B cell (primary cell): Measurements from ENCODE around the gene SEC14L1. TPM values are rescaled to one million over a fixed set of nuclear protein-coding genes. Genes with fewer than 3 reads are reported as not detected.

Experiments used
- ATAC-seq: fragments of 200-7000 bp; cut with Tn5 transposase; one replicate; pipeline ENCODE4 v1.10.0; 2021; ENCODE audit warnings: low read depth, mild to moderate bottlenecking, moderate number of reproducible peaks, moderate library complexity
- CTCF ChIA-PET: fragments of 350-600 bp; sonication (Branson Sonifier 250); formaldehyde crosslinking; loops from one replicate; lab custom pipeline; 2021; ENCODE audit warnings: antibody characterized with exemption, inconsistent platforms; lab: Charles Lee
- POLR2A ChIA-PET: fragments of 350-600 bp; sonication (Branson Sonifier 250); formaldehyde crosslinking; loops from one replicate; lab custom pipeline; 2021; ENCODE audit warnings: antibody characterized with exemption; lab: Charles Lee
- DNase-seq: peaks from one replicate; pipeline ENCODE4 v3.0.0; 2013
- H2AFZ ChIP-seq: 2 replicates; pipeline ENCODE4 v1.6.1; 2012; ENCODE audit warnings: mild to moderate bottlenecking, low read depth, low read length; ENCODE audit not compliant: insufficient read depth, poor library complexity, severe bottlenecking
- H3K27ac ChIP-seq, 2 donors: 1 replicate in 1 of 2; 2 replicates in 1 of 2; pipeline ENCODE4 v1.5.1; 2012 to 2013; ENCODE audit warnings: low read length in 2 of 2, mild to moderate bottlenecking in 2 of 2, moderate library complexity in 1 of 2
- H3K27me3 ChIP-seq, 4 experiments: fragments of 200-600 bp in 1 of 4; sonication (generic) in 1 of 4; replicated peaks in 1 of 4; 1 replicate in 2 of 4; 2 replicates in 2 of 4; pipeline versions ENCODE4 v1.6.1 to v1.7.0; 2013 to 2016; ENCODE audit warnings: low read length in 3 of 4, mild to moderate bottlenecking in 2 of 4, mixed read lengths in 1 of 4, moderate library complexity in 1 of 4; ENCODE audit not compliant: insufficient read depth in 4 of 4, control insufficient read depth in 3 of 4; ENCODE audit errors: control extremely low read depth in 1 of 4
- H3K36me3 ChIP-seq, 2 experiments: replicated peaks in 1 of 2; 1 replicate in 1 of 2; 2 replicates in 1 of 2; pipeline versions ENCODE4 v1.6.1 to v1.7.1; 2013; ENCODE audit warnings: low read length in 1 of 2; ENCODE audit not compliant: insufficient read depth in 2 of 2, control insufficient read depth in 1 of 2; ENCODE audit errors: control extremely low read depth in 1 of 2, extremely low read depth in 1 of 2
- H3K4me1 ChIP-seq, 2 donors: fragments of 200-600 bp in 1 of 2; sonication (generic) in 1 of 2; 1 replicate in 1 of 2; 2 replicates in 1 of 2; pipeline versions ENCODE4 v1.5.1 to v1.6.1; 2013 to 2017; ENCODE audit warnings: low read length in 2 of 2; ENCODE audit not compliant: control insufficient read depth in 2 of 2, insufficient read depth in 2 of 2
- H3K4me2 ChIP-seq: replicated peaks from 2 replicates; pipeline ENCODE3; 2012; ENCODE audit warnings: mild to moderate bottlenecking, low read depth, low read length; ENCODE audit not compliant: poor library complexity, severe bottlenecking
- H3K4me3 ChIP-seq, 5 experiments: fragments of 200-600 bp in 1 of 5; sonication (generic) in 1 of 5; 1 replicate in 3 of 5; 2 replicates in 2 of 5; pipeline versions ENCODE4 v1.5.1 to v1.7.0; 2011 to 2016; ENCODE audit warnings: low read length in 4 of 5, mild to moderate bottlenecking in 4 of 5, low read depth in 2 of 5, control low read depth in 1 of 5, moderate library complexity in 1 of 5; ENCODE audit not compliant: insufficient read depth in 1 of 5; ENCODE audit errors: control extremely low read depth in 1 of 5, extremely low read depth in 1 of 5
- H3K79me2 ChIP-seq: fragments of 200-600 bp; sonication (generic); one replicate; pipeline ENCODE4 v1.6.0; 2016; ENCODE audit warnings: low read length; ENCODE audit not compliant: control insufficient read depth, insufficient read depth
- H3K9ac ChIP-seq: fragments of 200-600 bp; sonication (generic); 2 replicates; pipeline ENCODE4 v1.6.1; 2017; ENCODE audit warnings: mild to moderate bottlenecking, low read length, moderate library complexity
- H3K9me3 ChIP-seq, 3 donors: one replicate each; pipeline versions ENCODE4 v1.6.1 to v1.7.1; 2013; ENCODE audit warnings: low read length in 2 of 3; ENCODE audit not compliant: control insufficient read depth in 2 of 3, insufficient read depth in 1 of 3; ENCODE audit errors: control extremely low read depth in 1 of 3
- H4K20me1 ChIP-seq: 2 replicates; pipeline ENCODE4 v1.6.0; 2012; ENCODE audit warnings: mild to moderate bottlenecking, low read length; ENCODE audit not compliant: insufficient read depth, control insufficient read depth, poor library complexity, severe bottlenecking
- H3K27ac Mint-ChIP-seq: one replicate; pipeline ENCODE4 v1.8.0; 2021; ENCODE audit warnings: mixed read lengths
- H3K27me3 Mint-ChIP-seq: one replicate; pipeline ENCODE4 v1.8.0; 2021; ENCODE audit warnings: mixed read lengths
- H3K4me1 Mint-ChIP-seq: one replicate; pipeline ENCODE4 v1.8.0; 2021; ENCODE audit warnings: mixed read lengths
- H3K4me3 Mint-ChIP-seq: one replicate; pipeline ENCODE4 v1.8.0; 2021; ENCODE audit warnings: mixed read lengths
- H3K9me3 Mint-ChIP-seq: one replicate; pipeline ENCODE4 v1.8.0; 2022; ENCODE audit warnings: mixed read lengths; ENCODE audit not compliant: insufficient read depth
- CTCF ChIP-seq: fragments of 200-600 bp; IDR thresholded peaks from one replicate; pipeline ENCODE4 v1.8.0; 2022; ENCODE audit warnings: antibody characterized with exemption, mild to moderate bottlenecking
- EZH2 ChIP-seq: IDR thresholded peaks from 2 replicates; pipeline ENCODE4 v1.6.1; 2012; ENCODE audit warnings: borderline replicate concordance, low read depth, mild to moderate bottlenecking, moderate library complexity, low read length; ENCODE audit not compliant: insufficient read depth, poor library complexity, severe bottlenecking
- WGBS: methylation state at CpG from one replicate; pipeline ENCODE4 v1.1.5; 2013; ENCODE audit warnings: missing lambda C conversion rate; ENCODE audit not compliant: insufficient coverage; 5-methylcytosine and 5-hydroxymethylcytosine counted together
- intact Hi-C: fragments of 100-400 bp; cut with micrococcal nuclease; formaldehyde crosslinking; loops from one replicate; pipeline ENCODE4 v1.10.0; 2022
- polyA plus RNA-seq: library from polyadenylated mRNA; depleted of rRNA; stranded (reverse); fragments of >200 nt; gene quantifications from 2 replicates; pipeline ENCODE4 v1.2.3, GENCODE V29; 2012
- total RNA-seq, 2 donors: library from RNA; stranded (reverse); fragments of 120-200 nt in 1 of 2; gene quantifications; 1 replicate in 1 of 2; 2 replicates in 1 of 2; pipeline versions ENCODE4 v1.2.3 to v1.2.4, GENCODE V29; 2013 to 2022

The SEC14L1 gene
- total and polyA plus RNA-seq, 2 donors (not counting 1 experiment from before 2014, with no cell fraction given): 37.7 to 103 TPM

DNA sequence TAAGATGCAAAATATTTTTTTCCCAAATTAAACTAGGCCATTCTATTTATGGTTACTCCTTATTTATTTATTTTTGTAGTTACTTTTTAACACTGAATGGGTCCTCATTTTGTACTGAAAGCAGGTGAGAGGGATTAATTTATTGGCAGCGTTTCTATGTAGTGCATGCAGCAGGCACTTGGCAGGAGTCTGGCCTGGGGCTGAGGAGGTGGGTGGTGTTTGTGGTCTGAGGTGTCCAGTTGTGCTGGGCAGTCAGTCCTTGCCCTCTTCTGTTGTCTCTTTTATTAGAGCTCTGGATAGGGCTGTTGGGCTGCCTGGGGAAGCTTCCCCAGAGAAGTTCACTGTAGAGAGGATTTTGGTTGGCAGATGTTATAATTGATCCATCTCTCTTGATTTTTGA lies 12.7 kb downstream of the SEC14L1 start:
- peaks cover 0 to 3% of the 10 kb centered on the region in 2 donors for H3K4me1 ChIP-seq
- Mint-ChIP-seq H3K27me3 (no peaks in the 10 kb centered on the region), H3K4me1 (peaks cover 40% of the 10 kb centered on the region), H3K9me3 (no peaks in the 10 kb centered on the region), H3K27ac (no peak overlapping the region), H3K4me3 (no peak overlapping the region)
- H2AFZ ChIP-seq: no peak overlapping the region
- DNase-seq (no peak), ATAC-seq (no peak)
- TF ChIP-seq EZH2 (no peak), CTCF (no peak)
- peaks cover 90% of the 10 kb centered on the region for H4K20me1 ChIP-seq
- peaks cover 97% of the 10 kb centered on the region for H3K79me2 ChIP-seq
- intact Hi-C loops: no loop called here
- H3K4me3 ChIP-seq: no peak overlapping the region
- H3K4me2 ChIP-seq: no peak overlapping the region
- 100% methylated on average over 1 of the region's 1 CpG for WGBS
- H3K36me3 ChIP-seq: peaks cover 6 to 37% of the 10 kb centered on the region in 2 experiments
- no peak overlapping the region for H3K9ac ChIP-seq
- CTCF ChIA-PET: no interaction called here
- H3K9me3 ChIP-seq: no peaks in the 10 kb centered on the region
- no peak overlapping the region for H3K27ac ChIP-seq
- POLR2A ChIA-PET: no interaction called here
- no peaks in the 10 kb centered on the region for H3K27me3 ChIP-seq

GRCh38 chr17:77153999-77154586 lies 13.3 kb downstream of the SEC14L1 start:
- peaks cover 35% of the 10 kb centered on the region for H3K4me1 Mint-ChIP-seq
- intact Hi-C loops: no loop called here

More at GRCh38 chr17:77153999-77154586, 13.3 kb downstream of the SEC14L1 start:
- Histone ChIP-seq H3K9me3 (no peaks in the 10 kb centered on the region), H3K9ac (no peak overlapping the region), H3K79me2 (peaks cover 97% of the 10 kb centered on the region), H4K20me1 (peaks cover 84% of the 10 kb centered on the region), H2AFZ (no peak overlapping the region), H3K27ac (no peak overlapping the region), H3K27me3 (no peaks in the 10 kb centered on the region), H3K4me2 (no peak overlapping the region), H3K36me3 (peaks cover 5 to 31% of the 10 kb centered on the region in 2 experiments), H3K4me3 (no peak overlapping the region), H3K4me1 (peaks cover 0 to 1% of the 10 kb centered on the region in 2 donors)
- TF ChIP-seq EZH2 (no peak), CTCF (no peak)
- H3K27ac Mint-ChIP-seq: no peak overlapping the region
- DNase-seq (no peak), ATAC-seq (no peak)
- ChIA-PET POLR2A (no interaction called here), CTCF (interaction anchor here (1.4 kb wide), 1 partner anchor 59 kb away, joined by 3 read pairs; no protein-coding TSS in a partner anchor)
- 97% methylated on average over 6 of the region's 8 CpGs for WGBS
- H3K9me3 Mint-ChIP-seq: no peaks in the 10 kb centered on the region
- H3K4me3 Mint-ChIP-seq: no peak overlapping the region
- no peaks in the 10 kb centered on the region for H3K27me3 Mint-ChIP-seq
